Transverse colon (tissue), 4 donors: Measurements from ENCODE around the gene LHFPL3. TPM values are rescaled to one million over a fixed set of nuclear protein-coding genes. Genes with fewer than 3 reads are reported as not detected.

Experiments used
- DNase-seq: peaks from one replicate; pipeline ENCODE4 v3.0.0-alpha.2; 2019
- H3K27ac ChIP-seq, 4 donors: fragments of 200-600 bp; sonication (generic); 2 replicates each; pipeline ENCODE4 v1.5.1; 2016 to 2018; ENCODE audit warnings: inconsistent platforms in 4 of 4
- H3K27me3 ChIP-seq: fragments of 200-600 bp; sonication (generic); 2 replicates; pipeline ENCODE4 v1.5.1; 2017; ENCODE audit warnings: inconsistent platforms
- H3K36me3 ChIP-seq, 4 donors: fragments of 200-600 bp; sonication (generic); 2 replicates each; pipeline ENCODE4 v1.5.1; 2017 to 2019; ENCODE audit warnings: inconsistent platforms in 4 of 4
- H3K4me1 ChIP-seq, 4 donors: fragments of 200-600 bp; sonication (generic); 2 replicates each; pipeline ENCODE4 v1.5.1; 2017 to 2020; ENCODE audit warnings: inconsistent platforms in 4 of 4
- H3K4me3 ChIP-seq, 4 donors: fragments of 200-600 bp; sonication (generic); 1 replicate in 1 of 4; 2 replicates in 3 of 4; pipeline versions ENCODE4 v1.5.1 to v1.6.1; 2017 to 2019; ENCODE audit warnings: inconsistent platforms in 4 of 4
- H3K9me3 ChIP-seq, 2 donors: fragments of 200-600 bp; sonication (generic); 2 replicates each; pipeline ENCODE4 v1.5.1; 2017 to 2019; ENCODE audit warnings: inconsistent platforms in 2 of 2
- CTCF ChIP-seq, 5 experiments: fragments of 200-600 bp in 3 of 5; fragments of 450-650 bp in 2 of 5; sonication (generic) in 3 of 5; IDR thresholded peaks; 1 replicate in 2 of 5; 2 replicates in 3 of 5; pipeline ENCODE4 v1.5.1; 2016 to 2017; ENCODE audit warnings: antibody characterized with exemption in 5 of 5, inconsistent platforms in 3 of 5, mild to moderate bottlenecking in 2 of 5, moderate library complexity in 1 of 5
- EP300 ChIP-seq: sonication (generic); formaldehyde crosslinking; IDR thresholded peaks from one replicate; pipeline ENCODE4 v1.6.1; 2017; ENCODE audit warnings: antibody characterized with exemption, low read depth
- POLR2A ChIP-seq: fragments of 450-650 bp; IDR thresholded peaks from one replicate; pipeline ENCODE4 v1.6.1; 2016; ENCODE audit warnings: antibody characterized with exemption, mild to moderate bottlenecking, moderate library complexity
- POLR2AphosphoS5 ChIP-seq, 3 donors: sonication (generic); formaldehyde crosslinking; IDR thresholded peaks; one replicate each; pipeline ENCODE4 v1.6.1; 2016; ENCODE audit warnings: antibody characterized with exemption in 3 of 3
- WGBS, 2 donors: methylation state at CpG; one replicate each; pipeline ENCODE4 v1.1.5; 2018; ENCODE audit warnings: low coverage in 1 of 2; 5-methylcytosine and 5-hydroxymethylcytosine counted together
- in situ Hi-C, 4 donors: fragments of 200-750 bp; cut with MboI; loops; one replicate each; pipeline versions ENCODE4 v1.15.0 to v1.15.1; 2017; ENCODE audit warnings: low sequenced_read_pairs in 3 of 4, low pct_ligation_motif_present in 1 of 4, low pct_unique_long_range_greater_than_20kb in 1 of 4
- intact Hi-C: fragments of 100-400 bp; cut with DNase I; formaldehyde crosslinking; loops from one replicate; pipeline ENCODE4 v1.15.1; 2023; ENCODE audit warnings: low total_unique reads
- total RNA-seq, 4 donors: library from RNA; depleted of rRNA; stranded (reverse); fragments of >200 nt; gene quantifications; one replicate each; pipeline ENCODE4 v1.1.0, GENCODE V29; 2016

The LHFPL3 gene
- total RNA-seq, 4 donors from 2014 or later: 0.27 to 0.80 (median 0.32) TPM; not detected in 1

GRCh38 chr7:104296266-104296665 is 32.1 kb upstream of the LHFPL3 start:
- no peak for DNase-seq
- Histone ChIP-seq H3K9me3 (no peaks in the 10 kb centered on the region), H3K27me3 (no peaks in the 10 kb centered on the region), H3K27ac (no peak overlapping the region), H3K4me1 (no peaks in the 10 kb centered on the region), H3K4me3 (no peak overlapping the region), H3K36me3 (no peaks in the 10 kb centered on the region)
- in situ Hi-C loops (no loop called here), intact Hi-C loops (no loop called here)
- 85 to 100% methylated on average over 2 to 3 of the region's 3 CpGs for WGBS, 2 donors
- TF ChIP-seq POLR2A (no peak), EP300 (no peak), POLR2AphosphoS5 (IDR thresholded peaks at IDR 0.05) (no peak), CTCF (IDR thresholded peaks at IDR 0.05) (no peak)

- Histone ChIP-seq H3K27ac (no peak overlapping the region), H3K4me1 (no peaks in the 10 kb centered on the region), H3K9me3 (no peaks in the 10 kb centered on the region), H3K27me3 (no peaks in the 10 kb centered on the region), H3K4me3 (no peak overlapping the region), H3K36me3 (no peaks in the 10 kb centered on the region)
- in situ Hi-C loops (no loop called here), intact Hi-C loops (no loop called here)
- TF ChIP-seq POLR2A (no peak), EP300 (no peak), CTCF (IDR thresholded peaks at IDR 0.05) (no peak), POLR2AphosphoS5 (IDR thresholded peaks at IDR 0.05) (no peak)
- no peak for DNase-seq
- 21 to 25% methylated on average over 3 to 4 of the region's 4 CpGs for WGBS, 2 donors
These were observed 31.5 kb upstream of the LHFPL3 start for GRCh38 chr7:104296900-104297299.

- Histone ChIP-seq H3K27ac (no peak overlapping the region), H3K4me1 (no peaks in the 10 kb centered on the region), H3K9me3 (no peaks in the 10 kb centered on the region), H3K4me3 (no peak overlapping the region), H3K36me3 (no peaks in the 10 kb centered on the region), H3K27me3 (no peaks in the 10 kb centered on the region)
- 53 to 61% methylated on average over 3 of the region's 3 CpGs for WGBS, 2 donors
- in situ Hi-C loops (no loop called here), intact Hi-C loops (no loop called here)
- DNase-seq: no peak
- no peak for TF ChIP-seq EP300
- TF ChIP-seq CTCF (IDR thresholded peaks at IDR 0.05): no peak
- no peak for TF ChIP-seq POLR2A
- no peak for TF ChIP-seq POLR2AphosphoS5 (IDR thresholded peaks at IDR 0.05)
These were observed 29.1 kb upstream of the LHFPL3 start for GRCh38 chr7:104299323-104299722.

- in situ Hi-C loops (no loop called here), intact Hi-C loops (no loop called here)
- TF ChIP-seq POLR2A: no peak
- no peak for TF ChIP-seq EP300
- no peak for TF ChIP-seq CTCF (IDR thresholded peaks at IDR 0.05)
- no peak for TF ChIP-seq POLR2AphosphoS5 (IDR thresholded peaks at IDR 0.05)
- H3K36me3 ChIP-seq: no peaks in the 10 kb centered on the region
- no peaks in the 10 kb centered on the region for H3K27me3 ChIP-seq
- no peak for DNase-seq
- H3K4me3 ChIP-seq: no peak overlapping the region
- H3K9me3 ChIP-seq: no peaks in the 10 kb centered on the region
- no peaks in the 10 kb centered on the region for H3K4me1 ChIP-seq
- H3K27ac ChIP-seq: no peak overlapping the region
- WGBS, 2 donors: 44 to 59% methylated on average over 4 of the region's 4 CpGs
These were observed 28.6 kb upstream of the LHFPL3 start for GRCh38 chr7:104299777-104300176.
